Adrenal gland (tissue), 12 donors: ENCODE results near the gene SHISA8. TPM values are rescaled to one million over a fixed set of nuclear protein-coding genes. Genes with fewer than 3 reads are reported as not detected.

Source experiments
- DNase-seq, 7 donors: peaks; one replicate each; pipeline ENCODE4 v3.0.0-alpha.2; 2019 to 2020
- H3K27ac ChIP-seq, 5 donors: fragments of 200-600 bp; sonication (generic) in 4 of 5; 1 replicate in 3 of 5; 2 replicates in 2 of 5; pipeline versions ENCODE4 v1.5.1 to v1.8.0; 2016 to 2020; ENCODE audit warnings: mild to moderate bottlenecking in 1 of 5
- H3K27me3 ChIP-seq: fragments of 200-600 bp; 2 replicates; pipeline ENCODE4 v1.8.0; 2021
- H3K36me3 ChIP-seq, 2 donors: fragments of 200-600 bp; replicated peaks in 1 of 2; 1 replicate in 1 of 2; 2 replicates in 1 of 2; pipeline versions ENCODE4 v1.5.1 to v1.8.0; 2018 to 2022
- H3K4me1 ChIP-seq, 2 donors: fragments of 200-600 bp; replicated peaks in 1 of 2; 1 replicate in 1 of 2; 2 replicates in 1 of 2; pipeline versions ENCODE4 v1.5.1 to v1.8.0; 2018 to 2021
- H3K4me3 ChIP-seq, 4 donors: fragments of 200-600 bp; sonication (generic) in 3 of 4; one replicate each; pipeline ENCODE4 v1.5.1; 2016 to 2018
- H3K9me3 ChIP-seq, 3 donors: fragments of 200-600 bp; sonication (generic) in 1 of 3; replicated peaks in 1 of 3; 1 replicate in 2 of 3; 2 replicates in 1 of 3; pipeline versions ENCODE4 v1.5.1 to v1.8.0; 2016 to 2021
- CTCF ChIP-seq, 6 experiments: fragments of 450-650 bp in 4 of 6; fragments of 200-600 bp in 2 of 6; sonication (generic) in 1 of 6; IDR thresholded peaks; 1 replicate in 5 of 6; 2 replicates in 1 of 6; pipeline versions ENCODE4 v1.5.1 to v1.8.0; 2016 to 2021; ENCODE audit warnings: antibody characterized with exemption in 6 of 6, mild to moderate bottlenecking in 2 of 6, moderate library complexity in 1 of 6
- POLR2A ChIP-seq, 2 donors: fragments of 450-650 bp; IDR thresholded peaks; one replicate each; pipeline ENCODE4 v1.6.1; 2017; ENCODE audit warnings: antibody characterized with exemption in 2 of 2, mild to moderate bottlenecking in 2 of 2, moderate library complexity in 1 of 2
- WGBS, 4 donors: extraction: QIAGEN DNeasy Blood & Tissue Kit in 2 of 4; methylation state at CpG; one replicate each; pipeline versions ENCODE4 v1.1.5 to v1.1.7; 2013 to 2017; 5-methylcytosine and 5-hydroxymethylcytosine counted together
- intact Hi-C, 2 donors: fragments of 100-400 bp; cut with DNase I; formaldehyde crosslinking; loops; one replicate each; pipeline versions ENCODE4 v1.14.1 to v1.15.0; 2022 to 2023
- polyA plus RNA-seq, 3 donors: library from polyadenylated mRNA; stranded (reverse); fragments of 200-250 nt in 2 of 3; fragments of 350-450 nt in 1 of 3; fragmentation: Illumina TruSeq in 1 of 3; extraction: RNeasy Lipid Tissue Mini Kit (QIAGEN cat#74804) in 1 of 3; gene quantifications; one replicate each; pipeline ENCODE4 v1.2.3, GENCODE V29; 2013 to 2014
- total RNA-seq, 9 donors: library from RNA; depleted of rRNA in 4 of 9; stranded (reverse); fragments of >200 nt in 4 of 9; fragments of 120-200 nt in 1 of 9; fragmentation: NEBNext Ultra II Directional in 1 of 9; extraction: Animal tissue kit (Norgen Biotek cat#: 25700) in 1 of 9; gene quantifications; one replicate each; pipeline versions ENCODE4 v1.1.0 to v1.2.4, GENCODE V29; 2013 to 2023
- donor health status: healthy with polysubstance abuse.
- donor health status: Bipolar disorder and iron deficiency.
- donor health status: DM: yes; HTN: yes; CAD: no.
- donor health status: DM: no; HTN: no; CAD: no.
- donor health status: DM: no; HTN: no; CAD: no.
- donor health status: DM: yes; HTN: yes; CAD: no.

Gene SHISA8
- total and polyA plus RNA-seq, 12 donors, result 0.28 to 55.5 (median 16.2) TPM

DNA sequence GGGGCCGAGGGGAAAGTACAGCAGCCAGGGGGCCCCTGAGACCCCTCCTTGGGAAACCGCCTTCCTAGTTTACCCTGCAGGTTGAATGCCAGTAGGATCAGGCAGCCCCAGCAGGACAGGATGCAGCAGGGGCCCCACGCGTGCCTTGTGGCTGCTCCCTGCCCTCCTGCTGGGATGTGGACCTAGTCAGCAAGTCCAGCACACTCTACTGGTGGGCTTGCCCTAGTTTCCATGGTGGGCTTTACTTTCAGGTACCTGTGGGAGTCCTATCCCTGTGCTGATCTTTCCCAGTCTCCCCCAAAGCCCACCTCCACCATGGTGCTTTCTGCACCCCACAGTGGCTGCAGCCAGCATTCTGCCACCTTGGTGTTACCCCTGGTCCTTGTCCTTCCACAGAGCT, 22.2 kb downstream of the SHISA8 start:
- 80 to 96% (median 90%) methylated on average over 2 to 4 of the region's 4 CpGs for WGBS, 4 donors
- peaks cover 0 to 91% of the 10 kb centered on the region in 2 donors for H3K36me3 ChIP-seq

DNA sequence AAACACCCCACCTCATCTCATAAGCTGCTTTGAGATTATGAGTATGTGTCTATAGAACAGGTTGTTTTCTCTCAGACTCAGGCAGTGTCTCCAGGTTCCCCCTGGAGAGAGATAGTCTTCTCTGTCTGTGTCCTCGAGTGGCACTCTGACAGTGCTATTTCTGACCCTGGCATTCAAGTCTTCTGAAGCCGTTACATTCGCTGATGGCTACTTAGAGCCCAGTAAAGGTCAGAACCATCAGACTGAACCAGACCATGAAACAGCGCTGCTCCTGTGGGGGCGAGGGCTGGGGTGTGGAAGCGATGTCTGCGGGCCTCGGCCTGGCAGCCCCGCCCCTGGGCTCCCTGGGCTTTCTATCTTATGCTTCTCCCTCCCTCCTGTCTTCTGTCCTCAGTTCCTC, 23.5 kb downstream of the SHISA8 start:
- intact Hi-C loops, result no loop called here
- Histone ChIP-seq H3K9me3 (no peaks in the 10 kb centered on the region), H3K4me3 (no peak overlapping the region), H3K27me3 (no peaks in the 10 kb centered on the region), H3K36me3 (peaks cover 0 to 91% of the 10 kb centered on the region in 2 donors), H3K4me1 (peaks cover 31 to 35% of the 10 kb centered on the region in 2 donors), H3K27ac (peak overlapping the region in 3 of 5 donors; percentile 58 to 80 (median 66))
- 37 to 62% (median 46%) methylated on average over 9 of the region's 9 CpGs for WGBS, 4 donors
- TF ChIP-seq CTCF (IDR thresholded peaks at IDR 0.05) (no peak), POLR2A (IDR thresholded peaks at IDR 0.05) (no peak)
- no peak for DNase-seq

More for the DNA sequence above, 22.2 kb downstream of the SHISA8 start:
- H3K4me3 ChIP-seq, result no peak overlapping the region
- H3K9me3 ChIP-seq, result no peaks in the 10 kb centered on the region
- no peaks in the 10 kb centered on the region for H3K27me3 ChIP-seq
- TF ChIP-seq CTCF (IDR thresholded peaks at IDR 0.05) (no peak), POLR2A (IDR thresholded peaks at IDR 0.05) (no peak)
- H3K27ac ChIP-seq, result peak overlapping the region; percentile 38 to 87 (median 82)
- DNase-seq, result no peak
- intact Hi-C loops, result no loop called here
- peaks cover 31 to 35% of the 10 kb centered on the region in 2 donors for H3K4me1 ChIP-seq

DNA sequence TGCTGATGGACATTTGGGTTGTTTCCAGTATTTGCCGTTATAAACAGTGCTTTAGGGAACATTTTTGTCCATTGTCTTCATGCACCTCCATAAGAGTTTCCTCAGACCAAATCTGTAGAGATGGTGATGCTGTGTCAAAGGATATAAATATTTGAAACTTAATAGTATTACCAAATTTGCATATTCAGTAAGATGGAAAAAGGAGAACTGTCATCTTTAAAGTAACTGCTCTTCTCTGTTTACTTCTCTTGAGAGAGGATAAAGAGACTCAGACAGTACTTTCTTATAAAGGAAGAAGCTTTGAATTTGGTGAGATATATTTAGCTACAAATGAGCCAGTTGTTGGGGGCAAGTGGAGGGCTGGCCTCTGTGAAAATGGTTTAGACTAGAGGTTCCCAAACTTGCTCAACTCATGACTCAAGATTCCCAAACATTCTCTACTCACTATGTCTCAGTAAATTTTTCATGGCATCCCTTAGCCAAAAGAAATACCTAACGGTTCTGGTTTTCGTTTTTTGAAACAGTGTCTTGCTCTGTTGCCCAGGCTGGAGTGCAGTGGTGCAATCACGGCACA, 26.2 kb downstream of the SHISA8 start:
- TF ChIP-seq POLR2A (IDR thresholded peaks at IDR 0.05) (no peak), CTCF (IDR thresholded peaks at IDR 0.05) (no peak)
- Histone ChIP-seq H3K4me3 (no peak overlapping the region), H3K9me3 (no peaks in the 10 kb centered on the region), H3K36me3 (peaks cover 0 to 93% of the 10 kb centered on the region in 2 donors), H3K27ac (no peak overlapping the region), H3K4me1 (peaks cover 19 to 22% of the 10 kb centered on the region in 2 donors), H3K27me3 (no peaks in the 10 kb centered on the region)
- 82 to 89% (median 85%) methylated on average over 4 of the region's 4 CpGs for WGBS, 4 donors
- intact Hi-C loops, result no loop called here
- no peak for DNase-seq

DNA sequence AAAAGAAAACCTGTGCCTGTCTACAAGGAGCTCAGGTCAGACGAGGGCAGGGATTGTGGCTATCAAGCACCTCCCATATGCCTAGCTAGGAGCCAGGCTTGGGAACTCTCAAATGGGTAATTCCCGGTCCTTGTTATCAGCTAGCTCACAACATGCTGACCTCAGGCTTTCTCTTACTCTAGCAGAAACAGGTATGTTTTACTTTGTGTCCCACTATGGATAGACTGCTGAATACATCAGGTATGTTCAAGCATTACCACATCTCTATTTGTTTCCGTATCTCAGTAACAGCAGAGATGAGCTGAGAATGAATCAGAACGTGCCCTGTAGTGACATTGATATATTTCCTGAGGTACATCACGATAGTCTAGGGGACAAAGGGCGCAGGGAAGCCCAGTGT, 29.4 kb downstream of the SHISA8 start:
- intact Hi-C loops, result no loop called here
- TF ChIP-seq CTCF (IDR thresholded peaks at IDR 0.05), result no peak
- no peak for TF ChIP-seq POLR2A (IDR thresholded peaks at IDR 0.05)
- H3K36me3 ChIP-seq, result peaks cover 0 to 100% of the 10 kb centered on the region in 2 donors
- 65 to 76% (median 71%) methylated on average over 6 of the region's 6 CpGs for WGBS, 4 donors
- H3K27me3 ChIP-seq, result no peaks in the 10 kb centered on the region
- no peaks in the 10 kb centered on the region for H3K9me3 ChIP-seq
- no peak for DNase-seq
- peak overlapping the region in 1 of 5 donors; percentile 3 for H3K27ac ChIP-seq
- peaks cover 0 to 4% of the 10 kb centered on the region in 2 donors for H3K4me1 ChIP-seq
- no peak overlapping the region for H3K4me3 ChIP-seq
